HepG2 (cell line): Measurements from ENCODE around the gene ME3. TPM values are rescaled to one million over a fixed set of nuclear protein-coding genes. Genes with fewer than 3 reads are reported as not detected.
"Not testable (repeated sequence)": the region's sequence is repeated elsewhere in the genome, so short reads cannot be mapped to it uniquely, and the experiment has no call there.

Experiments
- ATAC-seq: fragments of 200-7000 bp; cut with Tn5 transposase; 3 replicates; pipeline ENCODE4 v1.9.1; 2020; ENCODE audit warnings: mild to moderate bottlenecking, moderate library complexity
- BruUV-seq: library from RNA; stranded (reverse); fragments of 400-500 nt; replicated peaks from 2 replicates; lab custom pipeline; 2021; lab: Mats Ljungman, UMichigan
- CTCF ChIA-PET: fragments of 300-600 bp; formaldehyde crosslinking; extraction: SDS; loops from one replicate; lab custom pipeline; 2021; ENCODE audit warnings: low total read pairs, inconsistent platforms, low intra/inter-chr PET ratio; lab: Yijun Ruan, JAX
- POLR2A ChIA-PET: fragments of 350-600 bp; sonication (Branson Sonifier 250); formaldehyde crosslinking; loops from one replicate; lab custom pipeline; 2020; ENCODE audit warnings: antibody characterized with exemption, inconsistent platforms; lab: Yijun Ruan, JAX
- DNase-seq: peaks from one replicate; pipeline ENCODE4 v3.0.0-alpha.2; 2015; ENCODE audit warnings: low spot score
- FAIRE-seq: peaks from 3 replicates; lab custom pipeline; 2011; peaks lifted over from hg19 to GRCh38; lab: Jason Lieb, UNC
- H2AFZ ChIP-seq: one replicate; pipeline ENCODE4 v1.6.1; 2011; ENCODE audit warnings: low read length, inconsistent platforms
- H3K27ac ChIP-seq: fragments of 300-600 bp; 3 replicates; pipeline ENCODE4 v1.8.0; 2011; ENCODE audit warnings: mixed run types, mild to moderate bottlenecking, mixed read lengths, low read length, inconsistent platforms; ENCODE audit not compliant: insufficient read depth; ENCODE audit errors: extremely low read length
- H3K27me3 ChIP-seq, 2 experiments: fragments of 200-600 bp in 1 of 2; 2 replicates in 1 of 2; 3 replicates in 1 of 2; pipeline versions ENCODE4 v1.6.0 to v1.8.0; 2011; ENCODE audit warnings: low read length in 2 of 2, mild to moderate bottlenecking in 2 of 2, moderate library complexity in 2 of 2, inconsistent platforms in 1 of 2; ENCODE audit not compliant: insufficient read depth in 2 of 2, control insufficient read depth in 1 of 2
- H3K36me3 ChIP-seq, 2 experiments: fragments of 200-600 bp in 1 of 2; replicated peaks in 1 of 2; 2 replicates in 1 of 2; 3 replicates in 1 of 2; pipeline versions ENCODE4 v1.5.1 to v1.8.0; 2011; ENCODE audit warnings: low read length in 2 of 2, inconsistent platforms in 1 of 2; ENCODE audit not compliant: insufficient read depth in 2 of 2, control insufficient read depth in 1 of 2
- H3K4me1 ChIP-seq: 2 replicates; pipeline ENCODE4 v1.5.1; 2012; ENCODE audit warnings: low read length, inconsistent platforms; ENCODE audit not compliant: insufficient read depth
- H3K4me2 ChIP-seq: 2 replicates; pipeline ENCODE4 v1.6.0; 2011; ENCODE audit warnings: low read depth, low read length, inconsistent platforms
- H3K4me3 ChIP-seq, 3 experiments: fragments of 200-600 bp in 1 of 3; sonication (generic), shearing (Covaris generic) in 1 of 3; replicated peaks in 1 of 3; 2 replicates each; pipeline ENCODE4 v1.5.1; 2011 to 2016; ENCODE audit warnings: low read length in 3 of 3, inconsistent platforms in 2 of 3, low read depth in 2 of 3, mild to moderate bottlenecking in 2 of 3, control low read depth in 1 of 3, mixed read lengths in 1 of 3; ENCODE audit not compliant: insufficient read depth in 1 of 3
- H3K79me2 ChIP-seq: one replicate; pipeline ENCODE4 v1.6.1; 2011; ENCODE audit warnings: low read length, inconsistent platforms; ENCODE audit not compliant: insufficient read depth
- H3K9ac ChIP-seq: 2 replicates; pipeline ENCODE4 v1.6.0; 2011; ENCODE audit warnings: mild to moderate bottlenecking, low read depth, low read length, inconsistent platforms; ENCODE audit not compliant: insufficient read depth
- H3K9me3 ChIP-seq: 2 replicates; pipeline ENCODE4 v1.5.1; 2012; ENCODE audit warnings: mild to moderate bottlenecking, low read length
- H4K20me1 ChIP-seq: 2 replicates; pipeline ENCODE4 v1.6.0; 2011; ENCODE audit warnings: inconsistent platforms, mild to moderate bottlenecking, low read length, moderate library complexity; ENCODE audit not compliant: insufficient read depth
- ATF1 ChIP-seq: IDR thresholded peaks from 2 replicates; pipeline ENCODE4 v1.6.1; 2016; ENCODE audit warnings: mild to moderate bottlenecking, control low read depth
- HMG20A ChIP-seq: IDR thresholded peaks from 2 replicates; pipeline ENCODE4 v1.6.1; 2016; ENCODE audit warnings: borderline replicate concordance
- HMGXB4 ChIP-seq, 2 experiments: sonication (generic) in 1 of 2; formaldehyde crosslinking in 1 of 2; IDR thresholded peaks; 2 replicates each; pipeline versions ENCODE4 v1.4.0 to v1.6.1; 2018 to 2020; ENCODE audit warnings: missing genetic modification reagents in 2 of 2, borderline replicate concordance in 1 of 2, low read depth in 1 of 2, mild to moderate bottlenecking in 1 of 2, missing biosample characterization in 1 of 2
- HNF1B ChIP-seq: sonication (generic); formaldehyde crosslinking; IDR thresholded peaks from 2 replicates; pipeline ENCODE4 v1.5.1; 2020; ENCODE audit warnings: mild to moderate bottlenecking, moderate library complexity, missing genetic modification reagents
- MAFF ChIP-seq: IDR thresholded peaks from 2 replicates; pipeline ENCODE4 v1.6.1; 2011; ENCODE audit warnings: low read depth, low read length, improper control_type of control experiment
- TARDBP ChIP-seq: sonication (generic); formaldehyde crosslinking; IDR thresholded peaks from 2 replicates; pipeline ENCODE4 v1.8.0; 2022; ENCODE audit warnings: mild to moderate bottlenecking, missing genetic modification reagents
- ZNF383 ChIP-seq: sonication (generic); formaldehyde crosslinking; IDR thresholded peaks from 2 replicates; pipeline ENCODE4 v1.4.0; 2020; ENCODE audit warnings: missing genetic modification reagents, mild to moderate bottlenecking, borderline replicate concordance
- ZNF569 ChIP-seq: sonication (generic); formaldehyde crosslinking; IDR thresholded peaks from 2 replicates; pipeline ENCODE4 v1.5.0; 2020; ENCODE audit warnings: mild to moderate bottlenecking, missing genetic modification reagents, moderate library complexity, borderline replicate concordance
- ZSCAN5A ChIP-seq: sonication (generic); formaldehyde crosslinking; IDR thresholded peaks from 2 replicates; pipeline ENCODE4 v1.8.0; 2022; ENCODE audit warnings: mild to moderate bottlenecking, missing genetic modification reagents, borderline replicate concordance
- WGBS: methylation state at CpG from one replicate; pipeline ENCODE4 v1.1.6; 2017; ENCODE audit warnings: low lambda C conversion rate; 5-methylcytosine and 5-hydroxymethylcytosine counted together
- in situ Hi-C: cut with HindIII; loops from 2 replicates; pipeline ENCODE4 v1.10.0; 2017; ENCODE audit warnings: low pct_unique_long_range_greater_than_20kb; ENCODE audit not compliant: extremely low pct_ligation_motif_present
- intact Hi-C: fragments of 100-400 bp; cut with micrococcal nuclease; formaldehyde crosslinking; loops from one replicate; pipeline ENCODE4 v1.10.0; 2022; ENCODE audit not compliant: unreplicated experiment
- polyA plus RNA-seq, 8 experiments: library from polyadenylated mRNA; depleted of rRNA in 3 of 8; stranded (reverse) in 7 of 8; unstranded in 1 of 8; fragments of >200 nt; fragmentation: Illumina TruSeq in 4 of 8; extraction: Trizol in 4 of 8; gene quantifications; 2 replicates each; pipeline versions ENCODE4 v1.2.1 to v1.2.3, GENCODE V29; 2011 to 2016; ENCODE audit warnings: low read depth in 4 of 8, missing spikeins in 1 of 8, mixed read lengths in 1 of 8; ENCODE audit not compliant: insufficient read depth in 1 of 8
- total RNA-seq, 5 experiments: library from RNA; depleted of rRNA; stranded (reverse); fragments of >200 nt; fragmentation: Illumina TruSeq; extraction: Trizol; gene quantifications; 2 replicates each; pipeline ENCODE4 v1.2.3, GENCODE V29; 2016; ENCODE audit warnings: low read depth in 1 of 5

ME3 gene
- total and polyA plus RNA-seq, 2 of the 13 experiments (the other 11 are each of a cell fraction or from before 2014, with no cell fraction given) = not detected

- no peak for TF ChIP-seq ZSCAN5A (CRISPR knock-in tag)
Measured at GRCh38 chr11:86565388-86565787, 107.0 kb downstream of the ME3 start (continued).

- BruUV-seq, ATAC-seq, intact Hi-C loops, H3K4me1 ChIP-seq, H3K4me3 ChIP-seq, H4K20me1 ChIP-seq, H3K36me3 ChIP-seq, H3K4me2 ChIP-seq, H3K9me3 ChIP-seq, H3K27ac ChIP-seq, H3K9ac ChIP-seq, POLR2A ChIA-PET, in situ Hi-C loops, H3K79me2 ChIP-seq, FAIRE-seq, H3K27me3 ChIP-seq, DNase-seq, H2AFZ ChIP-seq, CTCF ChIA-PET: not testable (repeated sequence)
- WGBS = 46% methylated on average over 2 of the region's 2 CpGs
Measured at GRCh38 chr11:86562842-86563241, 109.6 kb downstream of the ME3 start.

GRCh38 chr11:86559311-86559945 is 113.0 kb downstream of the ME3 start:
- CTCF ChIA-PET = no interaction called here
- Histone ChIP-seq H3K4me1 (no peaks in the 10 kb centered on the region), H3K4me2 (no peak overlapping the region), H2AFZ (no peak overlapping the region), H3K4me3 (no peak overlapping the region), H3K27ac (no peak overlapping the region), H4K20me1 (no peaks in the 10 kb centered on the region), H3K27me3 (no peaks in the 10 kb centered on the region; a peak in 1 of 5 replicates), H3K9ac (no peak overlapping the region), H3K79me2 (no peaks in the 10 kb centered on the region), H3K9me3 (no peaks in the 10 kb centered on the region), H3K36me3 (no peaks in the 10 kb centered on the region)
- FAIRE-seq (no peak), ATAC-seq (no peak), DNase-seq (no peak)
- BruUV-seq = no TSS peak
- intact Hi-C loops (no loop called here), in situ Hi-C loops (no loop called here)
- WGBS = 26% methylated on average over 7 of the region's 7 CpGs
- POLR2A ChIA-PET = no interaction called here
- TF ChIP-seq TARDBP (CRISPR knock-in tag) = no peak
- no peak for TF ChIP-seq ZNF383 (CRISPR knock-in tag)
- no peak for TF ChIP-seq ZNF569
- TF ChIP-seq HMGXB4 (CRISPR knock-in tag; IDR thresholded peaks at IDR 0.05; ENCODE audit: borderline replicate concordance in 1 of 2, low read depth in 1 of 2) = no peak
- TF ChIP-seq HNF1B (CRISPR knock-in tag) = no peak
- TF ChIP-seq HMG20A (CRISPR knock-in tag) = no peak
- no peak for TF ChIP-seq ATF1 (CRISPR knock-in tag)
- TF ChIP-seq MAFF = peak; percentile 87
